Spleen (tissue), 11 donors: ENCODE results near the gene NUP88. TPM values are rescaled to one million over a fixed set of nuclear protein-coding genes. Genes with fewer than 3 reads are reported as not detected.

Source experiments
- DNase-seq: peaks from one replicate; pipeline ENCODE4 v3.0.0-alpha.2; 2020
- H3K27ac ChIP-seq, 8 donors: fragments of 200-600 bp; sonication (generic) in 7 of 8; 1 replicate in 4 of 8; 2 replicates in 4 of 8; pipeline versions ENCODE4 v1.5.0 to v1.8.0; 2016 to 2021; ENCODE audit warnings: inconsistent platforms in 4 of 8, mild to moderate bottlenecking in 4 of 8, moderate library complexity in 1 of 8
- H3K27me3 ChIP-seq, 7 donors: fragments of 200-600 bp; sonication (generic) in 6 of 7; replicated peaks in 1 of 7; 1 replicate in 4 of 7; 2 replicates in 3 of 7; pipeline versions ENCODE4 v1.5.0 to v1.8.0; 2016 to 2021; ENCODE audit warnings: inconsistent platforms in 3 of 7, mild to moderate bottlenecking in 1 of 7
- H3K36me3 ChIP-seq, 6 donors: fragments of 200-600 bp; sonication (generic) in 5 of 6; 1 replicate in 4 of 6; 2 replicates in 2 of 6; pipeline versions ENCODE4 v1.5.0 to v1.8.0; 2016 to 2021; ENCODE audit warnings: inconsistent platforms in 2 of 6
- H3K4me1 ChIP-seq, 6 donors: fragments of 200-600 bp; sonication (generic) in 5 of 6; 1 replicate in 3 of 6; 2 replicates in 3 of 6; pipeline versions ENCODE4 v1.5.0 to v1.8.0; 2016 to 2021; ENCODE audit warnings: inconsistent platforms in 3 of 6
- H3K4me3 ChIP-seq, 8 donors: fragments of 200-600 bp; sonication (generic) in 7 of 8; 1 replicate in 4 of 8; 2 replicates in 4 of 8; pipeline versions ENCODE4 v1.5.0 to v1.8.0; 2016 to 2021; ENCODE audit warnings: inconsistent platforms in 4 of 8, mild to moderate bottlenecking in 4 of 8, moderate library complexity in 2 of 8
- H3K9me3 ChIP-seq, 8 donors: fragments of 200-600 bp; sonication (generic) in 7 of 8; 1 replicate in 4 of 8; 2 replicates in 4 of 8; pipeline versions ENCODE4 v1.5.0 to v1.8.0; 2016 to 2021; ENCODE audit warnings: inconsistent platforms in 4 of 8
- POLR2A ChIP-seq, 3 donors: fragments of 450-650 bp; IDR thresholded peaks; one replicate each; pipeline ENCODE4 v1.5.1; 2017; ENCODE audit warnings: antibody characterized with exemption in 3 of 3, mild to moderate bottlenecking in 1 of 3
- POLR2AphosphoS5 ChIP-seq, 3 donors: sonication (generic); formaldehyde crosslinking; IDR thresholded peaks; one replicate each; pipeline ENCODE4 v1.5.1; 2017; ENCODE audit warnings: antibody characterized with exemption in 3 of 3
- WGBS, 5 donors: extraction: QIAGEN DNeasy Blood & Tissue Kit in 3 of 5; methylation state at CpG; one replicate each; pipeline versions ENCODE4 v1.1.5 to v1.1.7; 2013 to 2018; 5-methylcytosine and 5-hydroxymethylcytosine counted together
- intact Hi-C: fragments of 100-400 bp; cut with DNase I; formaldehyde crosslinking; loops from one replicate; pipeline ENCODE4 v1.15.0; 2023; ENCODE audit warnings: low total_unique reads
- polyA plus RNA-seq, 3 donors: library from polyadenylated mRNA; stranded (reverse); fragments of 200-250 nt; gene quantifications; one replicate each; pipeline ENCODE4 v1.2.1, GENCODE V29; 2013
- total RNA-seq, 7 donors: library from RNA; depleted of rRNA in 3 of 7; stranded (reverse); fragments of >200 nt in 3 of 7; fragmentation: NEBNext Ultra II Directional in 4 of 7; extraction: Animal tissue kit (Norgen Biotek cat#: 25700) in 4 of 7; gene quantifications; one replicate each; pipeline versions ENCODE4 v1.1.0 to v1.2.1, GENCODE V29; 2016 to 2021
- TF ChIP-seq, protein P1 (sequence below), 11 experiments: fragments of 200-600 bp in 7 of 11; fragments of 450-650 bp in 4 of 11; sonication (generic) in 4 of 11; IDR thresholded peaks in 8 of 11; conservative IDR thresholded peaks in 3 of 11; 1 replicate in 7 of 11; 2 replicates in 4 of 11; pipeline versions ENCODE4 v1.4.0 to v1.8.0; 2016 to 2021; ENCODE audit warnings: antibody characterized with exemption in 11 of 11, inconsistent platforms in 4 of 11, mild to moderate bottlenecking in 1 of 11
- donor health status: healthy with polysubstance abuse.
- donor health status: DM: no; HTN: no; CAD: no; lungs with moderate emphysema.
- donor health status: DM: no; HTN: no; CAD: no.
- donor health status: Bipolar disorder and iron deficiency.
- donor health status: healthy.
- donor health status: DM: no; HTN: no; CAD: no.
- donor health status: DM: yes; HTN: yes; CAD: no.

The NUP88 gene
- total and polyA plus RNA-seq, 10 donors = 67.8 to 131 (median 94.0) TPM

DNA sequence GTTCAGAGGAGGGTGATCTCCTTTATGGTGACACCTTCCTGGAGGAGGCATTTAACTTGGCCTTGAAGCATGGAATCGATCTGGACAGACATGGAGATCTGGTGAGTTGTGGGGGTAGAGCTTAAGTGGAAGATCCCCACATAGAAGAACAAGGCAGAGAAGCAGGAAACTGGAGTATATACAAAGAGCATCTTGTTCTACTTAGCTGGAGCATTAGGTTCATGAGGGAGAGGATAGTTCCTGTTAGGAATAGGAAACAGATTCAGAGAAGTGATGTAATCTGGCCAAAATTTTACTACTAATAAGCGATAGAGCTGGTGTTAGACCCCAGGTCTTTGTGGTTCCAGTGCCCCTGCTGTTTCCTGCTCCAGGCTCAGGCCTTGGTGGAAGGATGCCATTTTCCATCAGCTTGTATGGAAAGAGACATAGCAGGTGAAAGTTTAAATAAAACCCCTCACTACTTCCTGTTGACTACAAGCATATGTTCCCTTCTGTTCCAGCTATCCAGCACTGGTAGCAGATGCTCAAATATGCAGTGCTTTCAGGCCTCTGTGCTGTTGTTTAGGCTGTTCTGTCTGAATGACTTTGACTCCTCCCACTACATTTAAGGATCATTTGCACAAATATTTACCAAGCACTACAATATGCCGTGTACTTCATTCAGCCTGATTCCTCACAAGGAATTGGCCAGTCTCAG is 9.9 kb upstream of the NUP88 start:
- Histone ChIP-seq H3K4me1 (peaks cover 0 to 11% (median 0%) of the 10 kb centered on the region in 6 donors), H3K4me3 (no peak overlapping the region), H3K36me3 (peaks cover 2 to 100% (median 96%) of the 10 kb centered on the region in 6 donors), H3K9me3 (no peaks in the 10 kb centered on the region), H3K27me3 (no peaks in the 10 kb centered on the region), H3K27ac (peak overlapping the region in 1 of 8 donors; percentile 7)
- TF ChIP-seq POLR2AphosphoS5 (IDR thresholded peaks at IDR 0.05) (no peak), POLR2A (IDR thresholded peaks at IDR 0.05) (no peak)
- TF ChIP-seq, protein P1, sequence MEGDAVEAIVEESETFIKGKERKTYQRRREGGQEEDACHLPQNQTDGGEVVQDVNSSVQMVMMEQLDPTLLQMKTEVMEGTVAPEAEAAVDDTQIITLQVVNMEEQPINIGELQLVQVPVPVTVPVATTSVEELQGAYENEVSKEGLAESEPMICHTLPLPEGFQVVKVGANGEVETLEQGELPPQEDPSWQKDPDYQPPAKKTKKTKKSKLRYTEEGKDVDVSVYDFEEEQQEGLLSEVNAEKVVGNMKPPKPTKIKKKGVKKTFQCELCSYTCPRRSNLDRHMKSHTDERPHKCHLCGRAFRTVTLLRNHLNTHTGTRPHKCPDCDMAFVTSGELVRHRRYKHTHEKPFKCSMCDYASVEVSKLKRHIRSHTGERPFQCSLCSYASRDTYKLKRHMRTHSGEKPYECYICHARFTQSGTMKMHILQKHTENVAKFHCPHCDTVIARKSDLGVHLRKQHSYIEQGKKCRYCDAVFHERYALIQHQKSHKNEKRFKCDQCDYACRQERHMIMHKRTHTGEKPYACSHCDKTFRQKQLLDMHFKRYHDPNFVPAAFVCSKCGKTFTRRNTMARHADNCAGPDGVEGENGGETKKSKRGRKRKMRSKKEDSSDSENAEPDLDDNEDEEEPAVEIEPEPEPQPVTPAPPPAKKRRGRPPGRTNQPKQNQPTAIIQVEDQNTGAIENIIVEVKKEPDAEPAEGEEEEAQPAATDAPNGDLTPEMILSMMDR (IDR thresholded peaks at IDR 0.05 in 8 of 11, conservative IDR thresholded peaks at IDR 0.05 in 3 of 11) = no peak
- WGBS, 5 donors = 73 to 89% (median 82%) methylated on average over 3 of the region's 3 CpGs
- intact Hi-C loops = no loop called here
- DNase-seq = no peak

DNA sequence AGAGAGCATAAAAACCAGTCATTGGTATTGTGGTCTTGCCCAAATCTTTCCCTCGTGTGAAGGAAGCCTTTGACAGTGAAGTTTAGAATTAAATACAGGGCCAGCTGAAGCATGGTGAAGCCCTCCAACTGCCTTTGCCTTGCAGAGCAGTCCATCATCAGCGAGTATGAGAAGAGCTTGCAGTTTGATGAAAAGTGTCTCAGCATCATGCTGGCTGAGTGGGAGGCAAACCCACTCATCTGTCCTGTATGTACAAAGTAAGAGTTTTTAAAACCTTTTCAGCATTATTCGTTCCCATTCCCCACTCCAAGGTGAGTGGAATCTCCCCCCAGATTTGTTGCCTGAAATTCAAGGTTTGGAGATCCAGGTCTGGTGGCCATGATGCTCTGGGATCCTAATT is 6.4 kb upstream of the NUP88 start:
- H3K27me3 ChIP-seq = no peaks in the 10 kb centered on the region
- peaks cover 7 to 46% (median 11%) of the 10 kb centered on the region in 6 donors for H3K4me1 ChIP-seq
- no peak overlapping the region for H3K4me3 ChIP-seq
- WGBS, 5 donors = 64 to 93% (median 77%) methylated on average over 3 of the region's 3 CpGs
- peaks cover 0 to 97% (median 84%) of the 10 kb centered on the region in 6 donors for H3K36me3 ChIP-seq
- no peak overlapping the region for H3K27ac ChIP-seq
- intact Hi-C loops = no loop called here
- no peak for TF ChIP-seq POLR2A (IDR thresholded peaks at IDR 0.05)
- TF ChIP-seq POLR2AphosphoS5 (IDR thresholded peaks at IDR 0.05) = no peak
- TF ChIP-seq, protein P1 (IDR thresholded peaks at IDR 0.05 in 8 of 11, conservative IDR thresholded peaks at IDR 0.05 in 3 of 11) = no peak
- no peak for DNase-seq
- H3K9me3 ChIP-seq = no peaks in the 10 kb centered on the region

DNA sequence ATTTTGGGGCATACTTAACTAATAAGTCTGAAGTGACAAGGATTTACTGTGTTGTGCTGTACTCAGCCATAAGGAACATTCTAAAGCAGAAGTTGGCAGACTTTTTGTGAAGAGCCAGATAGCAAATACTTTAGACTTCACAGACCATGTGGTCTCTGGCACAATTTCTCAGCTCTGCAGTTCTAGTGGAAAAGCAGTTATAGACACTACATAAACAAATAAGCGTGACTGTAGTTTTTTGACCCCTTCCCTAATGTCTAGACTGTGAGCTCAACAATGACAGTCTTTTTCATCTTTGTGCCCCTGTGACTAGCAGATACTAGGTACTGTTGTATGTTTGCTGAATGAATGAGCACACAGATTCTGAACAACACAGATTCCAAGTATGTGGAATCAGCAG is 5.4 kb upstream of the NUP88 start:
- WGBS, 5 donors = 87 to 100% (median 97%) methylated on average over 1 of the region's 1 CpG
- no peak overlapping the region for H3K4me3 ChIP-seq
- no peak for DNase-seq
- peaks cover 9 to 54% (median 15%) of the 10 kb centered on the region in 6 donors for H3K4me1 ChIP-seq
- H3K9me3 ChIP-seq = no peaks in the 10 kb centered on the region
- H3K27ac ChIP-seq = no peak overlapping the region
- H3K36me3 ChIP-seq = peaks cover 0 to 88% (median 77%) of the 10 kb centered on the region in 6 donors
- H3K27me3 ChIP-seq = no peaks in the 10 kb centered on the region
- TF ChIP-seq, protein P1 (IDR thresholded peaks at IDR 0.05 in 8 of 11, conservative IDR thresholded peaks at IDR 0.05 in 3 of 11) = no peak
- TF ChIP-seq POLR2AphosphoS5 (IDR thresholded peaks at IDR 0.05) (no peak), POLR2A (IDR thresholded peaks at IDR 0.05) (no peak)
- intact Hi-C loops = no loop called here

DNA sequence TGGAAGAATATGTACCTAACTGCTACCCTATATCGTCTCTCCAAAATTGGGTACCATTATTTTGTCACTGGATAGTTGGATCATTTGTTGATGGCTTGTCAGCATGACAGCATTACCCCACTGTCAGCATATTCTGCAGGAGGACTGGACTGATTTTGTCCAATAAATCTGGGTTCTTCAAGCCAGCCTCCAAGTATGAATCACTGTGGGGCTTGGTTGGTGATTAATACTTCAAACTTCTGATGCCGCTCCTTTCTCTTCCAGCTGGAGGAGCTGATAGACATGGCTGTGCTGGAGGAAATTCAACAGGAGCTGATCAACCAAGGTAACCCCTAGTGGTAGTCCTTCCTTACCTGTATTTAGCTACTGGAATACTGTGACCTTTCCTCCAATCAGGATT is 3.0 kb upstream of the NUP88 start:
- no peak overlapping the region for H3K27ac ChIP-seq
- no peaks in the 10 kb centered on the region for H3K27me3 ChIP-seq
- DNase-seq = no peak
- H3K36me3 ChIP-seq = peaks cover 0 to 68% (median 56%) of the 10 kb centered on the region in 6 donors
- no peak overlapping the region for H3K4me3 ChIP-seq
- WGBS, 5 donors = 95 to 98% (median 96%) methylated on average over 2 of the region's 2 CpGs
- TF ChIP-seq POLR2A (IDR thresholded peaks at IDR 0.05) = no peak
- intact Hi-C loops = no loop called here
- peaks cover 20 to 67% (median 28%) of the 10 kb centered on the region in 6 donors for H3K4me1 ChIP-seq
- H3K9me3 ChIP-seq = no peaks in the 10 kb centered on the region
